HepG2 (cell line): ENCODE data around the gene CREBBP. TPM values are rescaled to one million over a fixed set of nuclear protein-coding genes. Genes with fewer than 3 reads are reported as not detected.

Experiments used
- ATAC-seq: fragments of 200-7000 bp; cut with Tn5 transposase; 3 replicates; pipeline ENCODE4 v1.9.1; 2020; ENCODE audit warnings: mild to moderate bottlenecking, moderate library complexity
- BruUV-seq: library from RNA; stranded (reverse); fragments of 400-500 nt; replicated peaks from 2 replicates; lab custom pipeline; 2021; lab: Mats Ljungman, UMichigan
- CTCF ChIA-PET: fragments of 300-600 bp; formaldehyde crosslinking; extraction: SDS; loops from one replicate; lab custom pipeline; 2021; ENCODE audit warnings: low total read pairs, inconsistent platforms, low intra/inter-chr PET ratio; lab: Yijun Ruan, JAX
- POLR2A ChIA-PET: fragments of 350-600 bp; sonication (Branson Sonifier 250); formaldehyde crosslinking; loops from one replicate; lab custom pipeline; 2020; ENCODE audit warnings: antibody characterized with exemption, inconsistent platforms; lab: Yijun Ruan, JAX
- DNase-seq: peaks from one replicate; pipeline ENCODE4 v3.0.0-alpha.2; 2015; ENCODE audit warnings: low spot score
- FAIRE-seq: peaks from 3 replicates; lab custom pipeline; 2011; peaks lifted over from hg19 to GRCh38; lab: Jason Lieb, UNC
- H2AFZ ChIP-seq: one replicate; pipeline ENCODE4 v1.6.1; 2011; ENCODE audit warnings: low read length, inconsistent platforms
- H3K27ac ChIP-seq: fragments of 300-600 bp; 3 replicates; pipeline ENCODE4 v1.8.0; 2011; ENCODE audit warnings: mixed run types, mild to moderate bottlenecking, mixed read lengths, low read length, inconsistent platforms; ENCODE audit not compliant: insufficient read depth; ENCODE audit errors: extremely low read length
- H3K27me3 ChIP-seq, 2 experiments: fragments of 200-600 bp in 1 of 2; 2 replicates in 1 of 2; 3 replicates in 1 of 2; pipeline versions ENCODE4 v1.6.0 to v1.8.0; 2011; ENCODE audit warnings: low read length in 2 of 2, mild to moderate bottlenecking in 2 of 2, moderate library complexity in 2 of 2, inconsistent platforms in 1 of 2; ENCODE audit not compliant: insufficient read depth in 2 of 2, control insufficient read depth in 1 of 2
- H3K36me3 ChIP-seq, 2 experiments: fragments of 200-600 bp in 1 of 2; replicated peaks in 1 of 2; 2 replicates in 1 of 2; 3 replicates in 1 of 2; pipeline versions ENCODE4 v1.5.1 to v1.8.0; 2011; ENCODE audit warnings: low read length in 2 of 2, inconsistent platforms in 1 of 2; ENCODE audit not compliant: insufficient read depth in 2 of 2, control insufficient read depth in 1 of 2
- H3K4me1 ChIP-seq: 2 replicates; pipeline ENCODE4 v1.5.1; 2012; ENCODE audit warnings: low read length, inconsistent platforms; ENCODE audit not compliant: insufficient read depth
- H3K4me2 ChIP-seq: 2 replicates; pipeline ENCODE4 v1.6.0; 2011; ENCODE audit warnings: low read depth, low read length, inconsistent platforms
- H3K4me3 ChIP-seq, 3 experiments: fragments of 200-600 bp in 1 of 3; sonication (generic), shearing (Covaris generic) in 1 of 3; replicated peaks in 1 of 3; 2 replicates each; pipeline ENCODE4 v1.5.1; 2011 to 2016; ENCODE audit warnings: low read length in 3 of 3, inconsistent platforms in 2 of 3, low read depth in 2 of 3, mild to moderate bottlenecking in 2 of 3, control low read depth in 1 of 3, mixed read lengths in 1 of 3; ENCODE audit not compliant: insufficient read depth in 1 of 3
- H3K79me2 ChIP-seq: one replicate; pipeline ENCODE4 v1.6.1; 2011; ENCODE audit warnings: low read length, inconsistent platforms; ENCODE audit not compliant: insufficient read depth
- H3K9ac ChIP-seq: 2 replicates; pipeline ENCODE4 v1.6.0; 2011; ENCODE audit warnings: mild to moderate bottlenecking, low read depth, low read length, inconsistent platforms; ENCODE audit not compliant: insufficient read depth
- H3K9me3 ChIP-seq: 2 replicates; pipeline ENCODE4 v1.5.1; 2012; ENCODE audit warnings: mild to moderate bottlenecking, low read length
- H4K20me1 ChIP-seq: 2 replicates; pipeline ENCODE4 v1.6.0; 2011; ENCODE audit warnings: inconsistent platforms, mild to moderate bottlenecking, low read length, moderate library complexity; ENCODE audit not compliant: insufficient read depth
- CC2D1A ChIP-seq: sonication (generic); formaldehyde crosslinking; IDR thresholded peaks from 2 replicates; pipeline ENCODE4 v1.8.1; 2023; ENCODE audit warnings: mild to moderate bottlenecking, missing genetic modification reagents
- LCORL ChIP-seq, 2 experiments: fragments of 450-650 bp in 1 of 2; sonication (generic) in 1 of 2; formaldehyde crosslinking in 1 of 2; IDR thresholded peaks; 2 replicates each; pipeline versions ENCODE4 v1.5.0 to v1.6.1; 2017 to 2020; ENCODE audit warnings: antibody characterized with exemption in 1 of 2, missing genetic modification reagents in 1 of 2
- SP140L ChIP-seq: sonication (generic); formaldehyde crosslinking; IDR thresholded peaks from 2 replicates; pipeline ENCODE4 v1.4.0; 2020; ENCODE audit warnings: missing genetic modification reagents, borderline replicate concordance
- ZNF264 ChIP-seq: sonication (generic); formaldehyde crosslinking; IDR thresholded peaks from 2 replicates; pipeline ENCODE4 v1.4.0; 2020; ENCODE audit warnings: missing genetic modification reagents
- ZNF282 ChIP-seq: fragments of 450-650 bp; IDR thresholded peaks from 2 replicates; pipeline ENCODE4 v1.6.1; 2018; ENCODE audit not compliant: partially characterized antibody
- ZNF724P ChIP-seq: sonication (generic); formaldehyde crosslinking; IDR thresholded peaks from 2 replicates; pipeline ENCODE4 v1.8.0; 2022; ENCODE audit warnings: missing genetic modification reagents, borderline replicate concordance
- ZNF790 ChIP-seq: sonication (generic); formaldehyde crosslinking; IDR thresholded peaks from 2 replicates; pipeline ENCODE4 v1.8.0; 2022; ENCODE audit warnings: missing genetic modification reagents, mild to moderate bottlenecking, borderline replicate concordance
- WGBS: methylation state at CpG from one replicate; pipeline ENCODE4 v1.1.6; 2017; ENCODE audit warnings: low lambda C conversion rate; 5-methylcytosine and 5-hydroxymethylcytosine counted together
- in situ Hi-C: cut with HindIII; loops from 2 replicates; pipeline ENCODE4 v1.10.0; 2017; ENCODE audit warnings: low pct_unique_long_range_greater_than_20kb; ENCODE audit not compliant: extremely low pct_ligation_motif_present
- intact Hi-C: fragments of 100-400 bp; cut with micrococcal nuclease; formaldehyde crosslinking; loops from one replicate; pipeline ENCODE4 v1.10.0; 2022; ENCODE audit not compliant: unreplicated experiment
- polyA plus RNA-seq, 8 experiments: library from polyadenylated mRNA; depleted of rRNA in 3 of 8; stranded (reverse) in 7 of 8; unstranded in 1 of 8; fragments of >200 nt; fragmentation: Illumina TruSeq in 4 of 8; extraction: Trizol in 4 of 8; gene quantifications; 2 replicates each; pipeline versions ENCODE4 v1.2.1 to v1.2.3, GENCODE V29; 2011 to 2016; ENCODE audit warnings: low read depth in 4 of 8, missing spikeins in 1 of 8, mixed read lengths in 1 of 8; ENCODE audit not compliant: insufficient read depth in 1 of 8
- total RNA-seq, 5 experiments: library from RNA; depleted of rRNA; stranded (reverse); fragments of >200 nt; fragmentation: Illumina TruSeq; extraction: Trizol; gene quantifications; 2 replicates each; pipeline ENCODE4 v1.2.3, GENCODE V29; 2016; ENCODE audit warnings: low read depth in 1 of 5
- TF ChIP-seq, protein P1 (sequence below): sonication (generic); formaldehyde crosslinking; IDR thresholded peaks from 2 replicates; pipeline ENCODE4 v1.4.0; 2020; ENCODE audit warnings: missing genetic modification reagents, borderline replicate concordance
- TF ChIP-seq, protein P2 (sequence below): sonication (generic); formaldehyde crosslinking; conservative IDR thresholded peaks from 2 replicates; pipeline ENCODE4 v1.4.0; 2020; ENCODE audit warnings: missing genetic modification reagents
- TF ChIP-seq, protein P3 (sequence below): sonication (generic); formaldehyde crosslinking; IDR thresholded peaks from 2 replicates; pipeline ENCODE4 v1.4.0; 2020; ENCODE audit warnings: missing genetic modification reagents, borderline replicate concordance

CREBBP gene
- total and polyA plus RNA-seq, 2 of the 13 experiments (the other 11 are each of a cell fraction or from before 2014, with no cell fraction given): 5.3 to 10.4 TPM

DNA sequence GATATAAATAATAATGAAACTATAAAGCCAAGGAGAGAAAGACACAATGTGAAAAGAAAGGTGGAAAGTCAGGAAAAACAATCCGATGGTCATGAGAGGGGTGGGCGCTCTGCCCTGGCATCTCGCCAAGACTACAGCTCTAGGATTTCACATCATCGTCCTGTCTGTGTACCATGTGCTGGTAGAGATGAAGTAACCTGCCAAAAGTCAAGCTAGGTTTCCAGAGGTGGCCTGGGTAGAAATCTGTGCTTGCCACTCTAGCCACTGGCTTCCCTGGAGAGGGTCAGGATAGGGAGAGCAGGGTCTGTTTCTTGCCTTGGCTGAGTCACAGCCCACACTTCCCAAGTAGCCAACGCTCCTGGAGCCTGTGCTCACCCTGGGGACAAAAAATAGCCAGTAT, 132.2 kb downstream of the CREBBP start:
- BruUV-seq: no TSS peak
- in situ Hi-C loops: no loop called here
- Histone ChIP-seq H3K36me3 (peaks cover 35 to 81% of the 10 kb centered on the region in 2 experiments), H3K79me2 (no peaks in the 10 kb centered on the region), H3K9ac (no peak overlapping the region), H3K4me1 (no peaks in the 10 kb centered on the region), H3K4me3 (no peak overlapping the region), H3K9me3 (no peaks in the 10 kb centered on the region), H3K27me3 (no peaks in the 10 kb centered on the region), H4K20me1 (no peaks in the 10 kb centered on the region), H3K27ac (no peak overlapping the region), H2AFZ (no peak overlapping the region), H3K4me2 (no peak overlapping the region)
- DNase-seq: no peak
- WGBS: 97% methylated on average over 5 of the region's 5 CpGs
- no peak for TF ChIP-seq SP140L (CRISPR knock-in tag)
- TF ChIP-seq LCORL (IDR thresholded peaks at IDR 0.05): peak; percentile 68
- TF ChIP-seq LCORL (CRISPR knock-in tag; IDR thresholded peaks at IDR 0.05): no peak
- TF ChIP-seq, protein P1, sequence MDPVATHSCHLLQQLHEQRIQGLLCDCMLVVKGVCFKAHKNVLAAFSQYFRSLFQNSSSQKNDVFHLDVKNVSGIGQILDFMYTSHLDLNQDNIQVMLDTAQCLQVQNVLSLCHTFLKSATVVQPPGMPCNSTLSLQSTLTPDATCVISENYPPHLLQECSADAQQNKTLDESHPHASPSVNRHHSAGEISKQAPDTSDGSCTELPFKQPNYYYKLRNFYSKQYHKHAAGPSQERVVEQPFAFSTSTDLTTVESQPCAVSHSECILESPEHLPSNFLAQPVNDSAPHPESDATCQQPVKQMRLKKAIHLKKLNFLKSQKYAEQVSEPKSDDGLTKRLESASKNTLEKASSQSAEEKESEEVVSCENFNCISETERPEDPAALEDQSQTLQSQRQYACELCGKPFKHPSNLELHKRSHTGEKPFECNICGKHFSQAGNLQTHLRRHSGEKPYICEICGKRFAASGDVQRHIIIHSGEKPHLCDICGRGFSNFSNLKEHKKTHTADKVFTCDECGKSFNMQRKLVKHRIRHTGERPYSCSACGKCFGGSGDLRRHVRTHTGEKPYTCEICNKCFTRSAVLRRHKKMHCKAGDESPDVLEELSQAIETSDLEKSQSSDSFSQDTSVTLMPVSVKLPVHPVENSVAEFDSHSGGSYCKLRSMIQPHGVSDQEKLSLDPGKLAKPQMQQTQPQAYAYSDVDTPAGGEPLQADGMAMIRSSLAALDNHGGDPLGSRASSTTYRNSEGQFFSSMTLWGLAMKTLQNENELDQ (CRISPR knock-in tag): no peak
- no peak for ATAC-seq
- CTCF ChIA-PET: no interaction called here
- POLR2A ChIA-PET: no interaction called here
- no peak for FAIRE-seq
- intact Hi-C loops: no loop called here

DNA sequence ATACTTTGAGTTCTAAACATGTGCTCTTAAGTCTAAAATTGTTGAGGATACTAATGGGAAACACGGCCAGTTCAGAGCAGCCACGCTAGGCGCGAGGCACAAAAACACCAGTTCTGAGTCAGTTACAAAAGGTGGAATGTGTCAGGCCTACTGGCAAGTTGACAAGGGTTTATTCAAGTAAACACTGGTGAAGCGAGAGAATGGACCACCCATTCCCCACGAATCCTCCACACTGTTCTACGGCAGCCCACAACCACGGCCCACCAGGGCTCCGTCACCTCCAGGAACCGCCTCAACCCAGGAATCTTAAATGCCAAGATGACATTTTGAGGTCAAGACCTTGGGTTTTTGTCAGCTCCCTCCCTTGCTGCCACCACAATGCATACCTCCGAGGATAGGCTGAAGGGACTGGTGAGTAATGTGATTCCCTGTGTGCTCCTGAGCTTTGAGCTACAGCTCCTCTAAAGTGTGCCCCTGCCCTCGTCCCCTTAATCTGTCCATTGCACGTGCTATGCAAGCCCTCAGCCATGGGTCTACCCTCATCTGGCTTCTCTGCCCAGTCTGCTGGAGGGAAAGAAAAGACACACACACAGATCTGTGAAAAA, 134.7 kb downstream of the CREBBP start:
- H3K9me3 ChIP-seq: no peaks in the 10 kb centered on the region
- no TSS peak for BruUV-seq
- no peak for ATAC-seq
- TF ChIP-seq ZNF264 (CRISPR knock-in tag) (no peak), ZNF724P (CRISPR knock-in tag) (no peak), ZNF282 (no peak), ZNF790 (CRISPR knock-in tag) (no peak), CC2D1A (CRISPR knock-in tag) (no peak)
- TF ChIP-seq, protein P2, sequence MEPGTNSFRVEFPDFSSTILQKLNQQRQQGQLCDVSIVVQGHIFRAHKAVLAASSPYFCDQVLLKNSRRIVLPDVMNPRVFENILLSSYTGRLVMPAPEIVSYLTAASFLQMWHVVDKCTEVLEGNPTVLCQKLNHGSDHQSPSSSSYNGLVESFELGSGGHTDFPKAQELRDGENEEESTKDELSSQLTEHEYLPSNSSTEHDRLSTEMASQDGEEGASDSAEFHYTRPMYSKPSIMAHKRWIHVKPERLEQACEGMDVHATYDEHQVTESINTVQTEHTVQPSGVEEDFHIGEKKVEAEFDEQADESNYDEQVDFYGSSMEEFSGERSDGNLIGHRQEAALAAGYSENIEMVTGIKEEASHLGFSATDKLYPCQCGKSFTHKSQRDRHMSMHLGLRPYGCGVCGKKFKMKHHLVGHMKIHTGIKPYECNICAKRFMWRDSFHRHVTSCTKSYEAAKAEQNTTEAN (CRISPR knock-in tag): no peak
- TF ChIP-seq, protein P3, sequence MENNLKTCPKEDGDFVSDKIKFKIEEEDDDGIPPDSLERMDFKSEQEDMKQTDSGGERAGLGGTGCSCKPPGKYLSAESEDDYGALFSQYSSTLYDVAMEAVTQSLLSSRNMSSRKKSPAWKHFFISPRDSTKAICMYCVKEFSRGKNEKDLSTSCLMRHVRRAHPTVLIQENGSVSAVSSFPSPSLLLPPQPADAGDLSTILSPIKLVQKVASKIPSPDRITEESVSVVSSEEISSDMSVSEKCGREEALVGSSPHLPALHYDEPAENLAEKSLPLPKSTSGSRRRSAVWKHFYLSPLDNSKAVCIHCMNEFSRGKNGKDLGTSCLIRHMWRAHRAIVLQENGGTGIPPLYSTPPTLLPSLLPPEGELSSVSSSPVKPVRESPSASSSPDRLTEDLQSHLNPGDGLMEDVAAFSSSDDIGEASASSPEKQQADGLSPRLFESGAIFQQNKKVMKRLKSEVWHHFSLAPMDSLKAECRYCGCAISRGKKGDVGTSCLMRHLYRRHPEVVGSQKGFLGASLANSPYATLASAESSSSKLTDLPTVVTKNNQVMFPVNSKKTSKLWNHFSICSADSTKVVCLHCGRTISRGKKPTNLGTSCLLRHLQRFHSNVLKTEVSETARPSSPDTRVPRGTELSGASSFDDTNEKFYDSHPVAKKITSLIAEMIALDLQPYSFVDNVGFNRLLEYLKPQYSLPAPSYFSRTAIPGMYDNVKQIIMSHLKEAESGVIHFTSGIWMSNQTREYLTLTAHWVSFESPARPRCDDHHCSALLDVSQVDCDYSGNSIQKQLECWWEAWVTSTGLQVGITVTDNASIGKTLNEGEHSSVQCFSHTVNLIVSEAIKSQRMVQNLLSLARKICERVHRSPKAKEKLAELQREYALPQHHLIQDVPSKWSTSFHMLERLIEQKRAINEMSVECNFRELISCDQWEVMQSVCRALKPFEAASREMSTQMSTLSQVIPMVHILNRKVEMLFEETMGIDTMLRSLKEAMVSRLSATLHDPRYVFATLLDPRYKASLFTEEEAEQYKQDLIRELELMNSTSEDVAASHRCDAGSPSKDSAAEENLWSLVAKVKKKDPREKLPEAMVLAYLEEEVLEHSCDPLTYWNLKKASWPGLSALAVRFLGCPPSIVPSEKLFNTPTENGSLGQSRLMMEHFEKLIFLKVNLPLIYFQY (CRISPR knock-in tag): no peak

More for the DNA sequence above, 134.7 kb downstream of the CREBBP start:
- 97% methylated on average over 11 of the region's 13 CpGs for WGBS
- Histone ChIP-seq H3K9ac (no peak overlapping the region), H3K4me1 (no peaks in the 10 kb centered on the region), H3K27me3 (no peaks in the 10 kb centered on the region), H3K4me2 (no peak overlapping the region), H3K4me3 (no peak overlapping the region), H3K27ac (no peak overlapping the region), H2AFZ (no peak overlapping the region), H3K79me2 (no peaks in the 10 kb centered on the region), H4K20me1 (no peaks in the 10 kb centered on the region), H3K36me3 (peaks cover 36 to 82% of the 10 kb centered on the region in 2 experiments)
- CTCF ChIA-PET: no interaction called here
- DNase-seq: no peak
- in situ Hi-C loops: no loop called here
- FAIRE-seq: no peak
- POLR2A ChIA-PET: no interaction called here
- intact Hi-C loops: no loop called here
